PFSK-1 (cell line): ENCODE measurements around the gene TMEM238.

Experiments used
- FOXP2 ChIP-seq: optimal IDR thresholded peaks from 2 replicates; pipeline ENCODE3; 2011; ENCODE audit warnings: borderline replicate concordance, control low read depth, inconsistent platforms; ENCODE audit not compliant: insufficient read depth; ENCODE audit errors: extremely low read length, extremely low read depth
- POLR2AphosphoS5 ChIP-seq: IDR thresholded peaks from 2 replicates; pipeline ENCODE4 v1.6.1; 2012; ENCODE audit warnings: low read depth, mild to moderate bottlenecking, control low read depth, low read length, moderate library complexity
- REST ChIP-seq, 2 experiments: IDR thresholded peaks; 2 replicates each; pipeline versions ENCODE4 v1.6.1 to v1.8.0; 2011 to 2012; ENCODE audit warnings: low read depth in 2 of 2, low read length in 2 of 2, control low read depth in 1 of 2, inconsistent platforms in 1 of 2, mild to moderate bottlenecking in 1 of 2, moderate library complexity in 1 of 2; ENCODE audit not compliant: insufficient read depth in 1 of 2
- SIN3A ChIP-seq: IDR thresholded peaks from 2 replicates; pipeline ENCODE4 v1.6.1; 2012; ENCODE audit warnings: mild to moderate bottlenecking, low read length, moderate library complexity, borderline replicate concordance; ENCODE audit not compliant: insufficient read depth
- TAF1 ChIP-seq: IDR thresholded peaks from 2 replicates; pipeline ENCODE4 v1.6.1; 2012; ENCODE audit warnings: low read length, control low read depth, borderline replicate concordance; ENCODE audit not compliant: insufficient read depth

TMEM238 gene

DNA sequence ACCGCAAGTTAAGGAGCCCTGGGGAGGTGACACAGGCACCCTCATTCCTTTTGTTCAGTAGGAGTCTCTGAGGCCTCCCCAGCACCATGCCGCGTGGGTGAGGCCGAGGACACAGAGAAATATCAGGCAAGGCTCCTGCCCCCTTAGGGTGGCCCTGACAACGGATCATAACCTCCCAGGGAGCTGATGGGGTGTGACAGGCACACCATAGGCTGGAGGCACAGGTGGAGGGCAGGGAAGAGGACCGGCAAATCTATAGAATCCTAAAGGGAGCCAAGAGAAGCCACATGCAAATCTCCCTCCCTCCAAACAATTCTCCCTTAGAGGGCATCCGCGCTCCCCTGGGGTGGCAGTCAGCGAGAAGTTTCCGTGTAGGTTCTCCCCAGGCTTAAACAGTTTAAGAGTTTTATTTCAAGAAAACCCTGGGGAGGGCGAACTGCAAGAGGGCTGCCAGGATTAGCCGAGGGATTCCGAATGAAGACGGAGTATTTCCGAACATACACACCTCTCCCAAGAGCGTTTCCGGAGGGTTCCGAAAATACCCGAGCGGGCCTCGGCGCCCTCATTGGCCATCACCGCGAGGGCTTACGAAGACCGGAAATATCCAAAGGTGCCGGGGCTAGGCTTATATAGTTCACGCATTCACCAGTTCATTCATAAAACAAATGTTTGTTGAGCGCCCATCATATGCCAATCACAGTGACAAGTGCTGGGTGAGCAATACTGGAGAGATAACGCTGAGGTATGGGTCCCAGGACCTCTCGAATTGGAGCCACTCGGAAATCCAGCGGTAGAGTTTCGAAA is 1.0 kb upstream of the TMEM238 start:
- no peak for TF ChIP-seq SIN3A
- TF ChIP-seq TAF1: 0 out of 2 replicates have a peak, but pooled peaks have one; percentile 32

DNA sequence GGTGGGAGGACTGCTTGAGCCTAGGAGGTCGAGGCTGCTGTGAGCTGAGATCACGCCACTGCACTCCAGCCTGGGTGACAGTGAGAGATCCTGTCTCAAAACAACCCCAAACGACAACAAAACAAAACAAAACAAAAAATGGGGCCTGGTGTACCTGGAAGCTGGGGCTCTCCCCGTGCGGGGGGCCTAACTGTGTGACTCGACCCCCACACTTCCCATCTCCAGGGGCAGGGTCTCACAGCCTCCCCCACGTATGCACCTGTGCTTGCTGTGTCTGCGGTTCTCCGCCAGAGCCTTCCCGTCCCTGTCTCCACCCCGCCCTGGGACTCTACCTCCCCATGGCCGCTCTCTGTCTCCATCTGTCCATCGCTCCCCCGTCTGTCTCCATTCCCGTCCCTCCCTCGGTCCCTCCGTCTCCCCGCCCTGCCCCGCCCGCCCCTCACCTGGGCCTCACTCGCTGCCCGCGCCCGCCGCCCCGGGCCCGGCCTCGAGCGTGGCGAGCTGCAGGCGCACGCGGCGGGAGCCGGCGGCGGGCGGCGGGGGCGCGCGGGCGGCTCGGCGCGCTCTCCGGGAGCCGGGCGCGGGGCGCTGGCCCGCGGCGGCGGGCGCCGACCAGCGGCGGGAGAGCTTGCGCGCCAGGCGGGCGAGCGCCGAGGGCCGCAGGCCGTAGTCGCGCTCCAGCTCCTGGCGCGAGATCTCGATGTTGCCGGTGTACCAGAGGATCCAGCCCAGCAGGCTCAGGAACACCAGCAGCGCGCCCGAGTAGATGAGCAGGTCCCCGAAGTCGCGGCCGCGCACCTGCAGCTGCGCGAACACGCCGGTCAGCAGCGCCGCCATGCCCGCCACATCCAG is 587 bp downstream of the TMEM238 start:
- no peak for TF ChIP-seq TAF1
- TF ChIP-seq REST (IDR thresholded peaks at IDR 0.05; ENCODE audit: insufficient read depth in 1 of 2, low read depth in 2 of 2, low read length in 2 of 2): no peak
- no peak for TF ChIP-seq FOXP2
- TF ChIP-seq SIN3A: no peak
- no peak for TF ChIP-seq POLR2AphosphoS5

- TF ChIP-seq TAF1 (no peak), POLR2AphosphoS5 (no peak), FOXP2 (no peak), SIN3A (no peak), REST (IDR thresholded peaks at IDR 0.05; ENCODE audit: insufficient read depth in 1 of 2, low read depth in 2 of 2, low read length in 2 of 2) (no peak)
Measured at GRCh38 chr19:55382522-55383054, 1.5 kb downstream of the TMEM238 start.

DNA sequence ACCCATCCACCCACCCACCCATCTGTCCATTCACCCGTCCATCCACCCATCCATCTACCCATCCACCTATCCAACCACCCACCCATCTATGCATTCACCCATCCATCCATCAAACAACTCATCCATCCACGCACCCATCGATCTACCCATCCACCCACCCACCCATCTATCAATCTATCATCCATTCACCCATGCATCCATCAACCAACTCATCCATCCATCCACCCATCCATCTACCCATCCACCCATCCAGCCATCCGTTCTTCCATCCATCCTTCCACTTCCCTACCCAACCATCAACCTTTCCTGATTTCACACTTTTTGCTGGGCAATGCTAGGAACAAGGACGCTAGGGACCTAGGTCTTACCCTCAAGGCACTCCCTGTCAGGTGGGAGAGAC is 2.1 kb downstream of the TMEM238 start:
- no peak for TF ChIP-seq POLR2AphosphoS5
- TF ChIP-seq SIN3A: no peak
- no peak for TF ChIP-seq TAF1

- TF ChIP-seq TAF1 (no peak), FOXP2 (no peak), POLR2AphosphoS5 (no peak), REST (IDR thresholded peaks at IDR 0.05; ENCODE audit: insufficient read depth in 1 of 2, low read depth in 2 of 2, low read length in 2 of 2) (no peak), SIN3A (no peak)
Measured at GRCh38 chr19:55379174-55379573, 4.9 kb downstream of the TMEM238 start.
